ENCODE measurements around the gene CTDSPL. TPM values are rescaled to one million over a fixed set of nuclear protein-coding genes. Genes with fewer than 3 reads are reported as not detected.

The CTDSPL gene
- total RNA-seq, 1 experiment from 2014 or later = 26.5 TPM

DNA sequence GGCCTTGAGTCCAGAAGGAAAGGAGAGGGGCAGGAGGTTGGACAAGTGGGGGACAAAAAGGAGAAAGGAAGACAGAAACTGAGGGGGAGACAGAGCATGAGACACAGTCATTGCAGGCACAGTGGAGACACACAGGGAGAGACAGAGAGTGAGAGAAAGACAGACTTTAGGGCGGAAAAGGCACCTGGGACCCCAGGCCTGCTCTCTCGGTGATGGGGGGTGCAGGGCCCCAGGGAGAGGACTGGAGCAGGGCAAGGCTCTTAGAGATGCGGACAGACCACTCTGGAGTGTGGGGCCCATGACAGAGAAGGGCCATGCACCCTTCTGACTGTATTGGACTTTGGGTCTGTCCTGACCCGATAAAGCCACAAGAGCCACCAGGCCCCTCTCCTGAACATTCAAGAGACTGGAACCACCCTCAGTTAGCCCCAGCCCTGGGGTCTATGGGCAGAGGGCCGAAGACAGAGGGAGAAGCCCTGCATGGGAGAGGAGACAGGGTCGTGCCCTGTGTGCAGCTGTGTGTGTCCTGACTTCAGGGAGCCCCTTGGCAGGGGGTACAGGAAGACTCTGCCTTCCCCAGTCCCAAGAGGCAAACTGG lies 155.3 kb downstream of the CTDSPL start:
- no peak for DNase-seq (ENCODE audit: low read depth)

DNA sequence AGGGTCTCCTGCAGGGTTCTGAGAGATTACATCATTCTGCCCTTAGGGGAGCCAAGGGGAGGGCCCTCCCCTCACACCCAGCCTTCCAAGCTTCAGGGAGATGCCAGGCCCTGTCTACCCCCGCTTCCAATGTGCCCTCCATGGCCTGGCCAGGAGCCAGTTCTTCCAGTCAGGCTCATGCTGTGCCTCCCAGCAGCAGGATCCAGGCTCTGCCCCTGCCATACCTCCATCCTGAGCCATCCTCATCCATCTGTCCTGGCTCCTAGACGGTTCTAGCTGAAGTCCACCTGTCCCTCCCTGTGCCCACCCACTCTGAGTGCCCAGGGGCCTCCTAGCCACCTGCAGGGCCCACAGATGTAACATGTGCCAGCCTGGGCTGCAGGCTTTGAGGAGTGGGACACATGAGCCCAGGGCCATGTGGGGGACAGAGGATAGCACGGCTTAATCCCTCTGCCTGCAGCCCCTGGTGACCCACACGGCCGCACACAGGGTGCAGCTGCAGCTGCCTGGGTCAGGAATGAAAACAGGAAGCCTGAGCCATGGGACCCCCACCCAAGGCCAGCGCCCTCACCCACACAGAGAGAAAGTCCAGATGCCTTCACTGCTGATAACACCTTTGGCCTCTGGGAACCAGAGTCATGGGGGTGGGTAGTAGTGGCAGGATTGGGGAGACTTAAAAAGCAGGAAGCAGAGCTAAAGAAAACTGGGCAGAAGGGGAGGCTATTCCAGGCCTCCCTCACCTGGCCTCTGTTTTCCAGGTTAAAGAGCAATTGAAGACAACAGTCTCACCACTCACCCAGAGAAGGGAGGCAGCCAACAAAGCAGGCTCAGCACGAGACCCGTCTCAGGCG lies 156.0 kb downstream of the CTDSPL start:
- no peak for DNase-seq (ENCODE audit: low read depth)

DNA sequence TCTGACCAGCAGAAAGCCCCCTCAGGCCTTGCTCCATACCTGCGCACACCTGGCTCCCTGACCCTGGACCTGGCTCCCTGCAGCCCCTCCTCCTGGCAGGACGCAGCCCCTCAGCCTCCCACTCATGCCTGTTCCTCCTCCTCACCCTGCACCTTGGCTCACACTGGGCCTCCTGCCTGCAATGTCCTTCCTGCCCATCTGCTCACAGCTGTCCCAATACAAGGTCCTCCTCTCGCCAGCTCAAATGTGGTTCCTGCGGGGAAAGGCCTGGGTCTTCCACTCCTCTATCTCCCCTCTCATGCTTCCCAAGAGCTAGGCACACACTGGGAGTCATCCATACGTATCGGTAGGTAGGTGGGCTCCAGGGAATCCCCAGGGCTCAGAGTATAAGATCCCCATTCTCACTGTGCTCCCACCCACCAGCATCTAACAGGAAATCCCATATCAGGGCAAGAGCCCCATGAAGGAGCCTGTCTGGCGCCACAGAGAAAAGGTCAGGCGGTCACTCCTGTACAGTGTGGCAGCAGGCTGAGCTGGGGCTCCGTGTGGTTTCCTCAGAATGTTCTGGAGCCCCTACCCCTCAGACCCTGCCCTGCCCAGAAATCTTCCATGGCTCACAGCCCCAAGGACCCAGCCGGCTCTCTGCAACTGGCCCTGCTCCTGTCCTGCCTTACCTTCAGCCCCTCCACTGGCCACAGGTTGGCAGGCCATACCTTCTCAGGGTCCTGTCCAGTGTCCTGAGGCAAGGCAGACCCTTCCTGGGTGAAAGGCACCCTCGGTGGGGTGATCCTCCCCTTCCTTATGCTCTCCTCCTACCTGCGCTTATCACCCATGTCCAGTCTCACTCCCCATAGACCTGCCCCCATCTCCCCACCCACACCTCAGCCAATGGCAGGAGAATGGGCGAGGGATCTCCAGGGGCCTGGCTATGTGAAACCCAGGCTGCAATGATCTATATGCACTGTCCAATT lies 156.9 kb downstream of the CTDSPL start:
- no peak for DNase-seq (ENCODE audit: low read depth)

DNA sequence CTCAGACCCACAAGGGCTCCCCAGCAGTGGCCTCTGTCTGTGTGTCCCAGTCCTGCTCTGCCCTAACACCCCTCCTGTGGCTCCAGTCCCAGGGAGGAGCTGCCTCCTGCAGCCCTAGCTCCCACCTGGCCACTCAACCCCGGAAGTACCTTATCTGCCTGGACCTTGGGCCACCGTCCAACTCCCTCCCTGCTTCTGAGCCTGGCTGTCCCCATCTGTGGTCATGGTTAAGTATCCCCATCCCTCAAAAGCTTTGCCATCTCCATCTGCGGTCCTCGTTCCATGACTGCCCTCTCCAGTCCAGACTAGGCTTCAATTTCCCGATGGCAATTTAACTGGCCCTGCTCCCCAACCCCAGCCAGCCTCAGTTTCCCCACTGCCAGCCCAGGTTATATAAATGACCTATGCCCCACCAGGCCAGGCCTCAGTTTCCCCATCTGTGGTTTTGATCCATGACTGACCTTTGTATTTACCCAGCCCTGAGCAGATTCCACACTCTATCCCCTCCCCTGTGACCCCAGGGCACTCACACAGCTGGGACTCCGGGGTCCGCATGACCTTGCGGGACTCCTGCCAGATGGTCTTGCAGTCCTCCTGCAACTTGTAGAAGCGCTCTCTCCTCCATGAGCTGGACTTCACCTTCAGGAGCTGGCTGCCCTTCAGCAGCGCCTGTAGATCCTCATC lies 158.1 kb downstream of the CTDSPL start:
- no peak for DNase-seq (ENCODE audit: low read depth)

DNA sequence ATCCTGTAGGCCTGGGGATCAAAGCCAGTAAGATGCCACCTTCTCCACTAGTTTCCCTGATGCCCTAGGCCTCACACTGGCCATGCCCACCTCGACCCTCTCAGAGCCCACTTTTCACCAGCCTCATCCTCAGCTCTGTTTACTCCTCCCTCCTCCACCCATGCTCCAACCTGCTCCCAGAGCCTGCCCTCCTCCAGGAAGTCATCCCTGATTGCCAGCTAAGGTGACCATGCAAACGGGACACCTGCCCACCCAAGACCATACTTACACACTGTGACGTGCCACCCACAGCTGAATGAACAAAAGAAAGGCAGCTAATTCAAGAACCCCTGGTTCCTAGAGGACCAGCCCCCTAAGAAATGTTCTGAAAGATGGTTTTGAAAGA lies 158.7 kb downstream of the CTDSPL start:
- DNase-seq (ENCODE audit: low read depth) = no peak

DNA sequence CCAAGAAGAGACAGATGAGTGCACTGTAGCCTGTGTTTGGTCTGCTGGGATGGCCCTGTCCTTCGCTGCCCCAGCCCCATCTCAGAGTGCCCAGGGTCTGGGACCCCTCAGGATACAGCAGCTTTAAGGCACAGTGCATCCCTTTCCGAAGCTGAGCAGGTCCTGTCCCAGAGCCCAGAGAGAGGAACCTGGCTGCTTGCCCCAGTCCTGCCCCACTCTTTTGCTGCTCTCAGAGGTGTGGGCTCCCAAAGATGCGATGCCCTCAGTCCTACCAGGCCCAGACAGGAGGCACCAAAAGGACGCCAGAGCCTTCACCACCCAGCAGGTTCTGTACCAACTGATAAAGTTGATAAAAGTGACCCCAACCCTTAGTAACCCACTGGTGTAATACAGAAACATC lies 159.5 kb downstream of the CTDSPL start:
- DNase-seq (ENCODE audit: low read depth) = no peak

DNA sequence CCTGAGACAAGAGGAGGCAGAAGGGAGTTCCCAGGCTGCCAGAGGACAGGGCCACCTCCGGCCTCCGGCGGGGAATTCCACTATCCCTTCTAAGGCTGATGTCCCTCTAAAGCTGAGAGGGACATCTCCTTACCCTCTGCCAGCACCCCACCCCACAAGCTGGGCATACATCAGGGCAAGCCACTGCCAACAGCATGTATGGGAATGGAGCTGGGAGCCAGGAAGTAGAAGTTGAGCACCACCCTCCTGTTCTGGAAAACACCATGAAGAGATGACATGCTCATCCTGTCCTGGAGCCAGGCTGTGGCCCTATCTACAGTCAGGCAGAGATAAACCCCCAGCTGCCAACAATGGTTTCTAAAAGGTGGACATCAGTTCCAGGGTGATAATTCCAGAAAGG lies 160.6 kb downstream of the CTDSPL start:
- DNase-seq (ENCODE audit: low read depth) = no peak

DNA sequence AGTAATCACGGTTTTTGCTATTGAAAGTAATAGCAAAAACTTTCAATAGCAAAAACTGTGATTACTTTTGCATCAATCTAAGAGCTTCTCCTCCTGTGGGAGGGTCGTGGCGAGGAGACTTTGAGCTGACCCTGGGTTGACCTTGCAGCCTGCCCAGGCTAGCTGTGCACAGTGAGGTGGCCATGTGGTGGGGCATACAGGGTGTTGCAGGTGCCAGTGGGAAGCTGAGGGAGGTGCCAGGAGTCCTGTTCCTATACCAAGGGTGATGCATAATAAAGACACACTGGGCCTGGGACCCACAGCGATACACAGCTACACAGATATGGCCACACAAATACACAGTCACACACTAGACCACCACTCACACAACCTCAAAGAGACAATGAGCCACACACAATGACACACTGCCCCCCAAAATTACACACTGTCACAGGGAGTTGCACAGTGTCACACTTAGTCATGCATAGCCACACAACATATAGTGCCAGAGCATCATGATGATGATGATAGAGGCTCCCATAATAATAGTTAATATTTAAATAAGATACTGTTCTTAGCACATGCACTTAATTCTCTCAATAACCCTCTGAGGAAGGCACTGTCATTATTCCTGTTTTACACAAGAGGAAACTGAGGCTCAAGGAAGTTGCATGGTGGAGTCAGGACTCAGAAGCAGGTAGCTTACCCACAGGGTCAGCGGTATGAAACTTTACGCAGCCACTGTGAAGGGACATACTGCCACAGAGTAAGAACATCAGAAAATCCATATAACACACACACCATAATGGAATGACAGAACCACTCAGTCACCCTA lies 161.4 kb downstream of the CTDSPL start:
- no peak for DNase-seq (ENCODE audit: low read depth)

DNA sequence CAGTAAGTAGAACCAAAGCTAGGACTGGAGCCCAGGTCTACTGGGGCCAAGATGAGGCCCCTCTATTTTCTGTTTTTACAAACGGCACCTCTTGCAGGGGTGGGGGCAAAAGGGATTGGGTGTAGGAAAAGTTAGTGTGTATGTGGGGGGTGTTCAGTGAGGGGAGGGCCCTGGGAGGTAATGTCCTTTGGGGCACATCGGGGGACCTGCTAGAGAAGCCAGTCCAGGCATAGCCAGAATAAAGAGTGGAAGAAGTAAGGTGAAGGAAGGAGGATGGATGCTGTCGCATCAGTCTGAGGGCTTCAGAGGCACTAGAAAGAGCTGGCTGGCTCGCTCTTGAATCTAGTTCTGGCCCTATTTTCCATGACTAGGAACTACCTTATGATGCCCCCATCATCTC lies 165.2 kb downstream of the CTDSPL start:
- no peak for DNase-seq (ENCODE audit: low read depth)

DNA sequence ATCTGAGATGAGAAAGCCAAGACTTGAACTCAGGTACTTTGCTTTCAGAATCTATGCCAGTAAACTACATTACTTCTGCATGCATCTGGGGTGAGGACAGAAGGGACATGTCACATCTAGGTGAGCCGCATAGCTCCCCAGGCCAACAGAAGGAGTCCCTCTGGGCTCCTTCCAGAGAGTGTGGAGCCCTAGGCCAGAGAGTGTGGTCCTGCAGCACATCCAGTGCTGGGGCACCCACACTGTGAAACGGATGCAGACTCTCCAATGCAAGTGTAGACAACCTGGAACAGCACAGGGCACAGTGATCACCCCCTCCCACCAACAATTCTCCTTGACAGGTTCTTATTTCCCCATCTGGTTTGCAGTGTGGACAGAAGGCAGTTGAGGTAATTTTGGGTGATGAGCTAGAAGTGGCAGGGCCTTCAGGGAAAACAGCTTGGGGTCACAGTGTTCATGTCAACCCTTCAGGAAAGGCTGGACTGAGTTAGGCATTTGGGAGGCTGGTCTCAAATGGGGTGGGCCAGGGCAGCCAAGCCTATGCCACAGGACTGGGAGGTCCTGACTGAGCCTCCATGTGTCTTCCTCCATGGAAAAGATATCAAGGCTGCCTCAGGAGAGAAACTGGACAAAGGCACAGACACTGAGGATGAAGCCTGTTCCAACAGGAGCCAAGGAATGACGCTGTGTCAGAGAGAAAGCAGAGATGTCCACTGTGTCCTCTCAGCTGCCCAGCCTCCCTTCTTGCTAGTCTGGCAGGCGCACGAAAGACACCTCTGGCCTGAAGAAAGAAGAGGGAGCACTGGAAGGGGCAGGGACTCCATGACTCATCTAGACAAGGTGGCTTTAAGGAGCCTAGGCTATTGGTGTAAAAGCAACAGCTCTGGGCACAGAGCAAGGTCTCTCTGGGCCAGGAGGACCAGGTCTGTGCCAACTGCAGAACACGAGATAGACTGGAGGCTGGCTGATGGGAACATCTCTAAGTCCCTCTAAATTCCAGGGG lies 166.1 kb downstream of the CTDSPL start:
- no peak for DNase-seq (ENCODE audit: low read depth)

DNA sequence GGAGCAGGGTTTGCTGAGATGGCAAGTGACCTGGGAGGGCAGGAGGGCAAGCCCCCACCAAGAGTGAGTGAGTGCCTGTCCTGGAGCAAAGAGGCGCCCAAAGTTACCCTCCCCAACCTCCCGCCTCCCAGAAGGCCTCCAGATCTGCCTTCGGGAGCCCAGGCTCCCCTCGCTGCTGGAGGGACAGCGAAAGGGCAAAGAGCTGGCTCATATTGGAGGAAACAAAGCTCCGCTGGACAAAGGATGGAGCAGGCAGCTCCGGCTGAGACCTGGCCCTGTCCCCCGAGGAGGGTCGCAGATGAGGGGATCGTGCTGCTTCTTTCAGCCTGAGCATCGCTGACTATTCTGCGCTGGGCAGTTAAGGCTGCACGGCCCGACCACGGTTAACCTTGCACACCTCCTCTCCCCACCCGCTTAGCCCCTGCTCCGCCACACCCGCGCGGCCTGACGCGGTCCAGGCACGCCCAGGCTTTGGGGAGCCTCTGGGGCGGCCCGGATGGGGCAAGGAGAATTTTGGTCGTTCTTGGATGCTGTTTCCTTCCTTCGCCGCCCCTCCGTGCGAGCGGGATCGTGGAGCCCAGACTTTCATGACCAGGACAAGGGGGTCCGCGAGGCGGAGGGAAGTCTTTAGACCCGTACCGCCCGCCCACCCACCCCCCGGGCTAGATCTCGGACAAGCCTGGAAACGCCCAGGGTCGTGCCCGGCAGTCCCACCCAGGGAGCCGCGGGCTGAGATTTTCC lies 167.1 kb downstream of the CTDSPL start:
- DNase-seq (ENCODE audit: low read depth) = no peak

DNA sequence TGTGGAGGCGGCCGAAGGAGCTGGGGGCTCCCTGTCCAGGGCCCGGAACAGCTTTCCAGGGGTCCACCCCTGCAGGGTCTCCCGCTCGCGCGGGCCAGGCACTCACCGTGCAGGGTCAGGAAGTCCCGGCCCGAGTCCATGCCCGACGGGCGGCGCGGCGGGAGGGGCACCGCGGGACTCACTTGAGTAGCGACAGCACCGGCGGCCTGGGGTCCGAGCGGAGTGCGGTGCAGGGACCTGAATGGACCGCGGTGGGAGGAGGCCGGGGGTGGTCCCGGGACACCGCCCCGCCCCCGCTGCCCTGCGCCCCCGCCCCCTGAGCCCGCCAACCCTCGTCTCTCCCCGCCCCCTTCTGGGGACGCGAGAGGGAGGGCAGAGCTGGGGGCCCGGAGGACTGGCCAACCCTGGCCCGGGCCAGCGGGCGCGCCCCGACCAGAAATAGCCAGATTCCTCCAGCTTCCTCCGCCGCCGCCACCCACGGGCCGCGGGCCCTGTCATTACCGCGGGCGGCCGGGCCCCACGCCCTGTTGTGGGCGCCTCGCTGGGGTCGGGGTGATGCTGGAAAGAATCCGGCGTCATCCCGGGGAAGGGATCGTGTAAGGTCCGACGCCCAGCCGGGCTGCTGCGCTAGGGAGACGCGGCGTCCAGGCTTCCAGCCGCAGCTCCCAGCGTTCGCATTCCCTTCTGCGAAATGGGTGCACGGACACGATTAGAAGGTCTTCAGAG lies 167.9 kb downstream of the CTDSPL start, which contains the start of gene PLCD1:
Gene PLCD1, minus strand, starts transcription at position 243 of the 726 bp plus-strand sequence. Its CDS starts 103 bp downstream, at position 140.
- peak; percentile 77 for DNase-seq (ENCODE audit: low read depth)

DNA sequence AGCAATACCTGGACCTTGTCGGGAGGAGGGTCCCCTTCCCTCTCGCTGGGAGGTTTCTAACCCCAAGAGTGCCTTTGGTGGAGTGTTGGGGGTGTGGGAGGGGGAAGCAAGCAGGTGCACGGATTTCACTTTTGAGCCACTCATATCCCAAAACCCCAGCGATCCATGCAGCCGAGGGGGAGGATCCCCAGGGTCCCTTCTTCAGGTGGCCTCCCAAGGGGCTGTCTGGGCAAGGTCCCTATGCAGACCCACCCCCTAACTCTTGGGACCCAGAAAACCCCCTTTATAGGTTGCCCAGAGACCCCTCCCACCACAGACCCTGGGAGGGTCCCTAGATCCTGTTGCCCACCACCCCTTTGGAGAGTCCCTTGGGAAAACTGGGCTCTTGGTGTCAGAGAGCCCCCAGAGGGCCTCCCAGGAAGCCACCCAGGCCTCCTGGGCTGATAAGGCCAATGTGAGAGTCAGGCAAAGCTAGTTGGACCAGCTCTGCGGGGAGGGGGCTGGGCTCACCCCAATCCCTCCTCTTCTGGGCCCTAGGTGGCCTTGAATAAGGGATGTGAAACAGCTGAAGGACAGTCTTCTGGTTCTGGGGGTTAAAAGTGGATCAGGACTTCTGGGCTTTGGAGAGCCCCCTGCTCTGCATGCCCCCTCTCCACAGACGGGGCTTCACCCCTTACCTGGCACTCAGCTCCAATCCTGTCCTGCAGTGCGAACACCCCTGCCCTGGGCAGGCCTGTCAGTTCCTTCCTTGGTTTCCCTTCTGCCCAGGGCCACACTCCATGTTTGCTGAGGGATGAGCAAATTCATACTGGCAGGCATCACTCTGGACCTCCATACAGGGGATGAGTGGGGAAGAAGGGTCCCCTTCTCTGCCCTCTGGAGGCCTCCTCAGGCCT lies 168.7 kb downstream of the CTDSPL start:
- no peak for DNase-seq (ENCODE audit: low read depth)

DNA sequence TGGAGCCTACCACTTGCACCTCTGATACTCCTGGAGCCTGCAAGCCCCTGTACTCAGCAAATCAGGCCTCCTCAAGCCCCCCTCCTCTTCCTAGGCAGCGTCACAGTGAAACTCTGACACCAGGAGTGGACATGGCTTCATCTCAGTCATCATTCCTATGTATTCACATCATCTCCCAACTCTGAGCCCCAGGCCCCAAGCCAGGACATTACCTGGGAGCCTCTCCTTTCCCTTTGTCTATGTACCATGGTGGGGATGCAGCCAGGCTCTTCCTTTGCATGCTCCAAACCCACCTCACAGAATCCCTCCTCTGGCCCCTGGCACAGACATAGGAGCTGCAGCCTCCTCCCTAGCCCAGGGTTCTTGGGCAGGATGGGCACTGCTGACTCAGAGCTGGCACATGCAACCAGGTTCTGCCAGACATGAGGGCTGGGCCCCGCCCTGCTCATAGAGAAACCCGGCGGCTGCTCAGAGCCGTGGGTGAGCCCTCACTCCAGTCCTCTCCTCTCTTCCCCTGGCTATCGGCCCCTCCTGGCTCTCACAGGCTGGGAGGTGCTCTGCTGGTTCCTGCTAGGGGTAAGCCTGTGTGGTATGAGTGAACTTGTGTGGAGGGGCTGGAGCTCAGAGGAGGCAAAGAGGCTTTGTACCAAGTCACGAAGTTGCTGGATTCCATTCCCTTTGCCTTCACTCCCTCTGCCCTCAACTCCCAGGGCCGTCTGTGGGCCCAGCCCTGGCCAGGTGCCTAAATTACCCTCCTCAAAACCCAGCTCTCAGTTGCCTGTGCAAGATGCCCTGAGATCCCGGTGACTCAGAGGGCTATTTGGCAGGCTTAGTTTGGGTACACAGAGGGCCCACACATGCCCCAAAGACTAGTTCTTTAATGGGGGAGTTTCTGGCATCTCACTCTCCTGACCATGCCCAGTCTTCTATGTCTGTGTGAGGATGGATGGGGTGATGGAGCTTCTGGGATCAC lies 169.6 kb downstream of the CTDSPL start:
- peak; percentile 82 for DNase-seq (ENCODE audit: low read depth)

DNA sequence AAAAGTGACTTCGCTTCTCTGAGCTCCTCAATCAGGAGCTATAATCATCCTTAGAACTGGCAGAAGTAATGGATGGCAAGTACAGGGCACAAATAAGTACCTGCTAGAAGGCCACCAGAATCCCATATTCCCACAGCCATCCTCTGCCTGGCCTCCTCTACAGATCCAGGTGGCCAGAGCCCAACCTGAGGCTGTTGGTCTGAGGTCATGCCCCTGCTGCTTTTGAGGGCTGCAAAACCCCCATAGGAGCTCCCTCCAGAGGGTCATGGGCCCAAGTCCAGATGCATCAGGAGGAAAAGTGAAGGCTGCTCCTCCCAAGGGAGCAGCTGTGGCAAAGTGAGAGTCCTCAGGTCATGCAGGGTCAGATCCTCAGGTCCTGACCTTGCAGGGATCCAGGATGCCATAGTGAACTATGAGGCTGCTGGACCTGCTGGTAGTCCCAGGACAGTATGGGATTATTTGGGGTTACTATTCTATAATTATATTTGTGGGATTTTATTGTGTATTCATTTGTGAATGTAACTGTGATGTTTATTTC lies 170.7 kb downstream of the CTDSPL start:
- no peak for DNase-seq (ENCODE audit: low read depth)
